ENCODE results near the gene PIGX. TPM values are rescaled to one million over a fixed set of nuclear protein-coding genes. Genes with fewer than 3 reads are reported as not detected.

Gene PIGX
- total and polyA plus RNA-seq, 2 experiments from 2014 or later: 13.0 to 14.5 TPM

DNA sequence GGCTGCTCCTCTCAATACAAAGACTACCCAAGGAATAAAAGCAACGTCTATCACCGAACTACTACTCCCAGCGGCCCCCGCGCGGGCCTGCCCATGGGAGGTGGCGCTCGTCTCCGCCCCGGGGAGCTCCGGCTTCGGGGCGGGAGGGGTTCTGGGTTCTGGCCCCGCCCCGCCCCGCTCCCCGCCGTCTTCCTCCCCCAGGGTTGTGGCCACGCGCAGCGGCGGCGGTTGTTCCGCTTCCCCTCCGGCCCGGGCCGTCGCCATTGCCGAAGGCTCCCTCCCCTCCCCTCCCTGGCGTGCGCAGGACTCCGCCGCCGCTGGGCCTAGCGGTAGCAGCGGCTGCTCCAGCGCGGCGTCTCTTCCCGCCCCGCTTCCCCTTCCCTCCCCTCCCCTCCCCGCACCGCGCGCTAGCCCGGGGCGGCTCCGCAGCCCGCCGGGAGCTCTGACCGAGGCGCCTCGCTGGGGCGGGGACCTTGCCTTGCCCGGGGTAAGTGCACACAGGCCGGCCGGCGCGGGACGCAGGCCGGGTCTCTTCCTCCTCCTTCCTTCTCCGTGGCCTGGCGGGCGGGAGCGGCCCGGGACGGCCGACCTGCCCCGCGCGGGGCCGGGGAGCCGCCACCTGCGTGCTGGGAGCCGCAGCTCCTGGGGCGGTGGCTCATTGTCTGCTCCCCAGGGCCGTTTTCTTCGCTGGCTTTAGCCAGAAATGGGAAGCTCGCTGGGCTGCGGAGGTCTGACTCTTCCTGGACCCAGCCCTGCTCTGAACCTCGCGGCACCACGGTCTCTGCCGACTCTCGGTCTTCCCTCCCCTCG, 27.7 kb downstream of the PIGX start, which contains the start of gene PAK2:
Gene PAK2, plus strand, starts transcription at position 187 of the 810 bp plus-strand sequence. CDS start 42,790 bp downstream, outside the sequence.
- H3K27ac Mint-ChIP-seq: peak within 1 kb of the TSS; percentile 98
- Histone ChIP-seq H3K4me2 (peak within 1 kb of the TSS; percentile 93), H3K27ac (ENCODE audit: low read depth) (peak within 1 kb of the TSS; percentile 94), H3K9me2 (ENCODE audit: insufficient read depth) (no peaks in the 10 kb centered on the region), H2AFZ (peak within 1 kb of the TSS; percentile 91), H3K4me3 (peak within 1 kb of the TSS; percentile 94), H3K36me3 (ENCODE audit: insufficient read depth) (no peaks in the 10 kb centered on the region), H4K20me1 (replicated peaks; ENCODE audit: insufficient read depth) (peaks cover 22% of the 10 kb centered on the region), H3K79me2 (replicated peaks; ENCODE audit: insufficient read depth) (peaks cover 49% of the 10 kb centered on the region), H3F3A (replicated peaks; ENCODE audit: low read depth) (0 out of 2 replicates have a peak, but pooled peaks cover 3% of the 10 kb centered on the region), H3K4me1 (ENCODE audit: insufficient read depth) (peaks cover 34% of the 10 kb centered on the region), H3K27me3 (ENCODE audit: insufficient read depth) (no peaks in the 10 kb centered on the region)
- H3K36me3 Mint-ChIP-seq (ENCODE audit: low read depth): peaks cover 8% of the 10 kb centered on the region
- H3K4me1 Mint-ChIP-seq: peaks cover 21% of the 10 kb centered on the region
- DNase-seq (ENCODE audit: low spot score) (peak; percentile 93), ATAC-seq (peak; percentile 90)
- peaks cover 4% of the 10 kb centered on the region; the same call in 1 of the 3 replicates for H3K9me3 Mint-ChIP-seq
- peaks cover 3% of the 10 kb centered on the region for H3K27me3 Mint-ChIP-seq (ENCODE audit: insufficient read depth, low read depth, poor library complexity)
- peak within 1 kb of the TSS; percentile 98 for H3K4me3 Mint-ChIP-seq
- no peak for TF ChIP-seq STAT1 (IDR thresholded peaks at IDR 0.05; ENCODE audit: unreplicated experiment)
- peak; percentile 48; the same call in 1 of the 2 replicates for TF ChIP-seq CREB1 (CRISPR knock-in tag; IDR thresholded peaks at IDR 0.05; ENCODE audit: low read depth)
- TF ChIP-seq EZH2phosphoT487 (IDR thresholded peaks at IDR 0.05; ENCODE audit: unreplicated experiment): no peak
- TF ChIP-seq, protein P1, sequence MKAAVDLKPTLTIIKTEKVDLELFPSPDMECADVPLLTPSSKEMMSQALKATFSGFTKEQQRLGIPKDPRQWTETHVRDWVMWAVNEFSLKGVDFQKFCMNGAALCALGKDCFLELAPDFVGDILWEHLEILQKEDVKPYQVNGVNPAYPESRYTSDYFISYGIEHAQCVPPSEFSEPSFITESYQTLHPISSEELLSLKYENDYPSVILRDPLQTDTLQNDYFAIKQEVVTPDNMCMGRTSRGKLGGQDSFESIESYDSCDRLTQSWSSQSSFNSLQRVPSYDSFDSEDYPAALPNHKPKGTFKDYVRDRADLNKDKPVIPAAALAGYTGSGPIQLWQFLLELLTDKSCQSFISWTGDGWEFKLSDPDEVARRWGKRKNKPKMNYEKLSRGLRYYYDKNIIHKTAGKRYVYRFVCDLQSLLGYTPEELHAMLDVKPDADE (IDR thresholded peaks at IDR 0.05): peak; percentile 59
- peak; percentile 90 for TF ChIP-seq POLR2AphosphoS5 (IDR thresholded peaks at IDR 0.05; ENCODE audit: low read depth)
- TF ChIP-seq ZNF114 (CRISPR knock-in tag; IDR thresholded peaks at IDR 0.05): no peak
- TF ChIP-seq JUNB (IDR thresholded peaks at IDR 0.05; ENCODE audit: unreplicated experiment): no peak

DNA sequence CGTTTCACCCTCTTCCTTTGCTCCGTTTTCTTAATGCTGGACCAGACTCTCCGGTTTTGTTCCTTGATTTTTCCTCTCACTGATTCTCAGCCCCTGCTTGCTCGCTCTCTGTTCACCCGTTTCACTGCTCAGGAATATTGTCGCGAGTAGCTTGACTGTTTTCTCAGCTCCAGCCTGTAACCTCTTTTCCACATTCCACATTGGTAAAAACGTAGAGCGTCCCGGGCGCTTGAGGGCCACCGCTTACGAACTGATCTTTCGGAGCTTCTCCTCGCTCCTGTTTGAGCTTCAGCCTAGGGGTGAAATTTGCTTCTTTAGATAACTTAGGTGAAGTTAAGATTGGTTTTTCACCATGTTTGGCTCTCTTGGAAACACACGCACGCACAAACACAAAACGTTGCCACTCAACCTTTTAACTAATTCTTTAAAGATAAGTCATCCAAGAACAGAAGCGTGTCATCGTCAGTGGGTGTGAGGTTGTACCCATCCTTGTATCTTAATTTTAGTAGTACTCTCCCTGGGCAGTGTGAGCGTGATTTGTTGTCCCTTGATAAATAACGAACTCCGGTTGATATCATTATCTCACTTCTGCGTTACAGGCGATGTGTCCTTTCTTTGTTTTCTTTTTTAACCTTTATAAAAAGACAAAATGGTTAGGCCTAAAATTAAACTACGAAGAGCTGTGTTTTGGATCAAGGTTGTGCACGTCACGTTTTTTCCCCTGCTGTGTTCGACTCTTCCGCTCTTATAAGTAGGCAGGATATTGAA, 28.5 kb downstream of the PIGX start:
- Histone ChIP-seq H3K4me2 (peak overlapping the region; percentile 93), H3K9me2 (ENCODE audit: insufficient read depth) (no peaks in the 10 kb centered on the region), H3K4me3 (peak overlapping the region; percentile 94), H3K79me2 (replicated peaks; ENCODE audit: insufficient read depth) (peaks cover 57% of the 10 kb centered on the region), H3K4me1 (ENCODE audit: insufficient read depth) (peaks cover 37% of the 10 kb centered on the region), H3K27ac (ENCODE audit: low read depth) (peak overlapping the region; percentile 94), H4K20me1 (replicated peaks; ENCODE audit: insufficient read depth) (peaks cover 23% of the 10 kb centered on the region), H3K36me3 (ENCODE audit: insufficient read depth) (no peaks in the 10 kb centered on the region), H3F3A (replicated peaks; ENCODE audit: low read depth) (0 out of 2 replicates have a peak, but pooled peaks cover 3% of the 10 kb centered on the region), H2AFZ (peak overlapping the region; percentile 91), H3K27me3 (ENCODE audit: insufficient read depth) (no peaks in the 10 kb centered on the region)
- peak; percentile 73 for DNase-seq (ENCODE audit: low spot score)
- peak overlapping the region; percentile 98 for H3K4me3 Mint-ChIP-seq
- H3K27me3 Mint-ChIP-seq (ENCODE audit: insufficient read depth, low read depth, poor library complexity): peaks cover 3% of the 10 kb centered on the region
- H3K27ac Mint-ChIP-seq: peak overlapping the region; percentile 98
- peaks cover 4% of the 10 kb centered on the region; the same call in 1 of the 3 replicates for H3K9me3 Mint-ChIP-seq
- peaks cover 23% of the 10 kb centered on the region for H3K4me1 Mint-ChIP-seq
- peak; percentile 11 for ATAC-seq
- H3K36me3 Mint-ChIP-seq (ENCODE audit: low read depth): peaks cover 8% of the 10 kb centered on the region
- TF ChIP-seq POLR2AphosphoS5 (IDR thresholded peaks at IDR 0.05; ENCODE audit: low read depth): no peak
- TF ChIP-seq, protein P2, sequence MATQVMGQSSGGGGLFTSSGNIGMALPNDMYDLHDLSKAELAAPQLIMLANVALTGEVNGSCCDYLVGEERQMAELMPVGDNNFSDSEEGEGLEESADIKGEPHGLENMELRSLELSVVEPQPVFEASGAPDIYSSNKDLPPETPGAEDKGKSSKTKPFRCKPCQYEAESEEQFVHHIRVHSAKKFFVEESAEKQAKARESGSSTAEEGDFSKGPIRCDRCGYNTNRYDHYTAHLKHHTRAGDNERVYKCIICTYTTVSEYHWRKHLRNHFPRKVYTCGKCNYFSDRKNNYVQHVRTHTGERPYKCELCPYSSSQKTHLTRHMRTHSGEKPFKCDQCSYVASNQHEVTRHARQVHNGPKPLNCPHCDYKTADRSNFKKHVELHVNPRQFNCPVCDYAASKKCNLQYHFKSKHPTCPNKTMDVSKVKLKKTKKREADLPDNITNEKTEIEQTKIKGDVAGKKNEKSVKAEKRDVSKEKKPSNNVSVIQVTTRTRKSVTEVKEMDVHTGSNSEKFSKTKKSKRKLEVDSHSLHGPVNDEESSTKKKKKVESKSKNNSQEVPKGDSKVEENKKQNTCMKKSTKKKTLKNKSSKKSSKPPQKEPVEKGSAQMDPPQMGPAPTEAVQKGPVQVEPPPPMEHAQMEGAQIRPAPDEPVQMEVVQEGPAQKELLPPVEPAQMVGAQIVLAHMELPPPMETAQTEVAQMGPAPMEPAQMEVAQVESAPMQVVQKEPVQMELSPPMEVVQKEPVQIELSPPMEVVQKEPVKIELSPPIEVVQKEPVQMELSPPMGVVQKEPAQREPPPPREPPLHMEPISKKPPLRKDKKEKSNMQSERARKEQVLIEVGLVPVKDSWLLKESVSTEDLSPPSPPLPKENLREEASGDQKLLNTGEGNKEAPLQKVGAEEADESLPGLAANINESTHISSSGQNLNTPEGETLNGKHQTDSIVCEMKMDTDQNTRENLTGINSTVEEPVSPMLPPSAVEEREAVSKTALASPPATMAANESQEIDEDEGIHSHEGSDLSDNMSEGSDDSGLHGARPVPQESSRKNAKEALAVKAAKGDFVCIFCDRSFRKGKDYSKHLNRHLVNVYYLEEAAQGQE (IDR thresholded peaks at IDR 0.05; ENCODE audit: unreplicated experiment): no peak
- TF ChIP-seq STAT1 (IDR thresholded peaks at IDR 0.05; ENCODE audit: unreplicated experiment): no peak
- TF ChIP-seq JUNB (IDR thresholded peaks at IDR 0.05; ENCODE audit: unreplicated experiment): no peak
- TF ChIP-seq EZH2phosphoT487 (IDR thresholded peaks at IDR 0.05; ENCODE audit: unreplicated experiment): no peak
- TF ChIP-seq NANOG (IDR thresholded peaks at IDR 0.05; ENCODE audit: borderline replicate concordance): no peak
- no peak for TF ChIP-seq CREB1 (CRISPR knock-in tag; IDR thresholded peaks at IDR 0.05; ENCODE audit: low read depth)
